ENCODE results near the gene PDLIM1.

The PDLIM1 gene

DNA sequence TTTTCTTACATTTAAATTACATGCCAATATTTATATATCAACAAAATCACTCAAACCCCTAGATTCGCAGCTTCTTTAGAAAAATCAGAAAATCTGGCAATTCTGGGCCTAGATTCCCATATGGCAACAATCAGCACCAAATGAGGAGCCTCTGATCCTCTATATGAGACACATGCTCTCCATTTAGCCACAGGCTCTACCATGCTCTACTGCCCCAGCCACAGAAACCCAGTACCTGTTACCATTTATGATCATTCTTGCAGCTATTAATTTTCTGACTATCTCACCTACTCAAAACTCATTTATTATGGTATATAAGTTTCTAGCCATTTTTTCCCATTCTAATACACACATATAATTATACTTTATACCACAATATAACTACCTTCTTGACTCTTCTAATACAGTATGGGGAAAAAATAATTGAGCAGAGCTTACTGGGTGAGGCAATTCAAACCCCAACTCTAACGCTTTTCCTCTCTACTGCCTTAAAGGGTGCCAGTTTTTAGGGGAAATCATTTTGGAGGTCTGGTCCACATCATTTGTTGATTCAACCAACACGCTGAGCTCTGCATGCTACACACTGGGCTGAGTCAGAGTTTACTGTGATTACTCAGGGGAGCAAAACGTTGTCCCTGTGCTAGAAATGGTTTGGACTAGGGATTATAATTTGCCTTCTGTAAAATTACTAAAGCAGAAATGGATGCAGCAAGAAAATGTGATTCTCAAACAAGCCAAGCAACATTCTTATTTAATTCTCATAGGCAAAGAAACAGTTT lies 11.6 kb downstream of the PDLIM1 start:
- no peak for DNase-seq (ENCODE audit: low read depth, low spot score)
- no peak overlapping the region for H3K9ac ChIP-seq (ENCODE audit: insufficient read length)
- H3K27ac ChIP-seq: no peak overlapping the region

DNA sequence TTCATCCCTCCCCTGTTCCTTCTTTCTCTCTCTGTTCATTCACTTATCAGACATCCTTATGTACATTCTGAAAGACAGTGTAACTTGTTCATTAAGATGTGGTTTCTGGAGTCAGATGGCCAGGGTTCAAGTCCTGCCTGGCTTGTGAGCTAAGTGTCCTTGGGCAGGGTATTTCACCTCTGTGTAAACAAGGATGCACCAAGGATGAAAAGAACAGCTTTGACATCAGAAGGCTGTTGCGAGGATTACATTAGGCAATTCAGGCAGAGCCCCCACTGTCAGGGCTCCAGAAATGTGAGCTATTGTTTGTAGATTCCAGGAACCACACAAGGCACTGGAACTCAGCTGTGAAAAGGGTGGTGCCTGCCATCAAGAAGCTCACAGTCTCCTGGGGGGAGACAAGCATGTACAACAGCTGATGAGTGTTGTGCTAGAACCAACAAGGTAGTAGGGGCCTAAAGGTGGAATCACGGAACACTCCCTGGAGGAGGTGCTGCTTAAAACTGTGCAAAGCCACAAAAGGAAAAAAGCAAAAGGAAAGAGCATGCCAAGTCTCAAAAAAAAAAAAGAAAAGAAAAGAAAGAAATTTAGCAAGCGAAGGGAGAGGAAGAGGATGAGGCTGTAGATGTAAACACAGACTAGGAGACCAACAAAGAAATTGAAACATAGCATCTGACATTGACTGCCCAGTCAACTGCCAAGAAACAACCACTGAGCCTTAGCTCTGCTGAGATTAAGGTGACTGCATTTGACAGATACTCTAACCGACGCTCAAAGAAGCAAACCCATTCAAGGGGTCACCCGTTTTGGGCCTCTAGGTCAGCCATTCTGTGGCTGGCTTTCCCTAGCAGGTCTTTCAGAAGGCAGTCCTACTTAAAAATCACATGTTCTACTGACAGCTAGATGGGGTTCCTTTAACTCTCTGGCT lies 12.5 kb downstream of the PDLIM1 start:
- Histone ChIP-seq H3K27ac (no peak overlapping the region), H3K4me3 (no peak overlapping the region), H3K9ac (ENCODE audit: insufficient read length) (no peak overlapping the region), H3K36me3 (ENCODE audit: insufficient read depth, low read length) (no peaks in the 10 kb centered on the region), H3K9me3 (ENCODE audit: low read depth, low read length) (no peaks in the 10 kb centered on the region)
- DNase-seq (ENCODE audit: low read depth, low spot score): no peak
- TF ChIP-seq POLR2AphosphoS5 (IDR thresholded peaks at IDR 0.05; ENCODE audit: borderline replicate concordance, low read depth, low read length) (no peak), EZH2 (IDR thresholded peaks at IDR 0.05) (no peak), FOXP2 (optimal IDR thresholded peaks at IDR 0.05; ENCODE audit: control extremely low read depth, extremely low read length, insufficient read depth) (no peak)

More for the DNA sequence above, 11.6 kb downstream of the PDLIM1 start:
- Histone ChIP-seq H3K36me3 (ENCODE audit: insufficient read depth, low read length) (no peaks in the 10 kb centered on the region), H3K9me3 (ENCODE audit: low read depth, low read length) (no peaks in the 10 kb centered on the region), H3K4me3 (no peak overlapping the region)
- no peak for TF ChIP-seq FOXP2 (optimal IDR thresholded peaks at IDR 0.05; ENCODE audit: control extremely low read depth, extremely low read length, insufficient read depth)
- TF ChIP-seq EZH2 (IDR thresholded peaks at IDR 0.05): no peak
- no peak for TF ChIP-seq POLR2AphosphoS5 (IDR thresholded peaks at IDR 0.05; ENCODE audit: borderline replicate concordance, low read depth, low read length)

DNA sequence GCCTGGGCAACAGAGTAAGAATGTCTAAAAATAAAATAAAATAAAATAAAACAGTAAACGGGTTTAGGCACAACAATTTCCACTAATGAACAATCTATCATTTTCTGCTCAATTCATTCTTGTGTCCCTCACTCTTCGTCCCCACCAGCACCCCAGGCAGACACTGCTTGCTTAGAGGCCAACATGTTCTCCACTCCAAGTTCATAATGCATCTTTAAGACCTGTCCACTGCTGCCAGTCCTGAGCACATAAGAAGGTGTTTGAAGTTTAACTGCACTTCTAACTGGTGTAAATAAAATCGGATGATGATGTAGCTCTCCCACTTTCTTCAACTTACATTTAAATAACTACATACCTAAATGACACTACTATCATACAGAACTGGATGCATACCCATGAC lies 13.2 kb downstream of the PDLIM1 start:
- H3K27ac ChIP-seq: no peak overlapping the region

DNA sequence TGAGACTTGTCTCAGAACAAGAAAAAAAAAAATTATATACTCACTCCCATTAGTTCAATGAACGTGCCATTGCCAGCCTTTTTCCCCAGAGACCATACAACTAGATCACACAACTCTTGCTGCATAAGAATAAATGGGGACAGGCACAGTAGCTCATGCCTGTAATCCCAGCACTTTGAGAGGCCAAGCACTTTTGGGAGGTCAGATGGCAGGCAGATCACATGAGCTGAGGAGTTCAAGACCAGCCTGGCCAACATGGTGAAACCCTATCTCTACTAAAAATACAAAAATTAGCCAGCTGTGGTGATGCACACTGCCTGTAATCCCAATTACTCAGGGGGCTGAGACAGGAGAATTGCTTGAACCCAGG lies 13.6 kb downstream of the PDLIM1 start:
- Histone ChIP-seq H3K9ac (ENCODE audit: insufficient read length) (no peak overlapping the region), H3K36me3 (ENCODE audit: insufficient read depth, low read length) (no peaks in the 10 kb centered on the region), H3K9me3 (ENCODE audit: low read depth, low read length) (no peaks in the 10 kb centered on the region), H3K27ac (no peak overlapping the region), H3K4me3 (no peak overlapping the region)
- DNase-seq (ENCODE audit: low read depth, low spot score): no peak
- TF ChIP-seq FOXP2 (optimal IDR thresholded peaks at IDR 0.05; ENCODE audit: control extremely low read depth, extremely low read length, insufficient read depth): no peak

More for the DNA sequence above, 13.2 kb downstream of the PDLIM1 start:
- H3K9ac ChIP-seq (ENCODE audit: insufficient read length): no peak overlapping the region
- H3K4me3 ChIP-seq: no peak overlapping the region
- no peaks in the 10 kb centered on the region for H3K9me3 ChIP-seq (ENCODE audit: low read depth, low read length)
- no peak for TF ChIP-seq POLR2AphosphoS5 (IDR thresholded peaks at IDR 0.05; ENCODE audit: borderline replicate concordance, low read depth, low read length)
- TF ChIP-seq FOXP2 (optimal IDR thresholded peaks at IDR 0.05; ENCODE audit: control extremely low read depth, extremely low read length, insufficient read depth): no peak
- no peak for TF ChIP-seq EZH2 (IDR thresholded peaks at IDR 0.05)
- no peaks in the 10 kb centered on the region for H3K36me3 ChIP-seq (ENCODE audit: insufficient read depth, low read length)
- no peak for DNase-seq (ENCODE audit: low read depth, low spot score)

DNA sequence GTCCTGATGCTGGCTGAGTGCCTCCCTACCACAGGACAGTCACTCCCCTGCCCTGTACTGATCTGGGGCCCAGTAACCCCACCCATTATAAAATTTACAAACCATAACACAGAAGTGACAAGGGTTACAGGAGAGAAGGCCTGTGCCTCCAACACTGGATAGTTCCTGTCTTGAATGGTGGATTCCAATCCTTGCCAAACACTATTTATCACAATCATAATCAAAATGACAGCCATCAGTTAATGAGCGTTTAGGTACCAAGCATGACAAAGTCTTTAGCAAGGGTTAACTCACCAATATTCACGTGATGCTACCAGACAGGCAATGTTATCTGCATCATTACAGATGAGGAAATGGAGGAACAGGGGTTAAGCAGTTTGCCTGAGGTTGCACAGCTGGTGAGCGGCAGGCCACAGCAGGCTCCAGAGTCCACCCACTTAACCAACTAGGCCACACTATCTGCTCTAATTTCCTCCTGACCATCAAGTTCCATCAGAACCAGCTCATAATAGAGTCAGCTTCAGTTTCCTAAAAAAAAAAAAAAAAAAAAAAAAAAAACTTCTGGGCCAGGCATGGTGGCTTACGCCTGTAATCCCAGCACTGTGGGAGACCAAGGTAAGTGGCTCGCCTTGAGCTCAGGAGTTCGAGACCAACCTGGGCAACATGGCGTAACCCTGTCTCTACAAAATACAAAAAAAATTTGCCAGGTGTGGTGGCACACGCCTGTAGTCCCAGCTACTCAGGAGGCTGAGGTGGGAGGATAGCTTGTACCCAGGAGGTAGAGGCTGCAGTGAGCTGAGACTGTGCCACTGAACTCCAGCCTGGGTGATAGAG lies 14.2 kb downstream of the PDLIM1 start:
- DNase-seq (ENCODE audit: low read depth, low spot score): no peak
- H3K27ac ChIP-seq: no peak overlapping the region

DNA sequence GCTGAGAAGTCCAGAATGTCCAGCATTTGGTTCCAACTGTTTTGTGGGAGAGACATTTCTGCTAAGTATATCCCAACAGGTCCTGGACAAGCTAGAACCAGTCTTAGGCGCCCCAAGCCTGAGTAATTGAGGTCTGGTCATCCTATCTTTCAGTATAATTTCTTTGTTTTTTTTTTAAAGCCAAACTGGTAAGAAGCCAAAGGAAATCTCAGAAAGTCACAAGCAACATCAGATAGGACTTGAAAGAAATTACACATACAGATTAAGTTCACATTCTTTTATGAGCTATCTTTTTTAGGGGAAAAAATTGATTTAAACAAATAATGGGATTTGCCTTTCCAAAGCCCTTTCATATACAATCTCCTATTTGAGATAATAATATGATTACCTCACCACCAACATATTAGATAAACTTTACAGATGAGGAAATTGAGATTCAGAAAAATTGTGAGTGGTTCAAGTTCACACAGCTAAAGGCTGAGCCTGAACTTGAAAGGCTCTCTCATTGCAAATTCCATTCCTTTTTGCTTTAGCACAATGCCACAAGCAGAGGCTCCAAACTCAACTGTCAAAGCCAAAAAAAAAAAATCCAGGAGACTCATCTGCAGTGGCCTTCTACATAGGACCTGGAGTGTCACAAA lies 15.0 kb downstream of the PDLIM1 start:
- H3K4me3 ChIP-seq: no peak overlapping the region
- H3K9me3 ChIP-seq (ENCODE audit: low read depth, low read length): no peaks in the 10 kb centered on the region
- H3K27ac ChIP-seq: no peak overlapping the region
- DNase-seq (ENCODE audit: low read depth, low spot score): no peak
- no peaks in the 10 kb centered on the region for H3K36me3 ChIP-seq (ENCODE audit: insufficient read depth, low read length)
- TF ChIP-seq POLR2AphosphoS5 (IDR thresholded peaks at IDR 0.05; ENCODE audit: borderline replicate concordance, low read depth, low read length) (no peak), FOXP2 (optimal IDR thresholded peaks at IDR 0.05; ENCODE audit: control extremely low read depth, extremely low read length, insufficient read depth) (no peak), EZH2 (IDR thresholded peaks at IDR 0.05) (no peak)
- no peak overlapping the region for H3K9ac ChIP-seq (ENCODE audit: insufficient read length)

More for the DNA sequence above, 14.2 kb downstream of the PDLIM1 start:
- no peak overlapping the region for H3K9ac ChIP-seq (ENCODE audit: insufficient read length)
- H3K4me3 ChIP-seq: no peak overlapping the region
- H3K36me3 ChIP-seq (ENCODE audit: insufficient read depth, low read length): no peaks in the 10 kb centered on the region
- TF ChIP-seq POLR2AphosphoS5 (IDR thresholded peaks at IDR 0.05; ENCODE audit: borderline replicate concordance, low read depth, low read length): no peak
- no peak for TF ChIP-seq EZH2 (IDR thresholded peaks at IDR 0.05)
- no peak for TF ChIP-seq FOXP2 (optimal IDR thresholded peaks at IDR 0.05; ENCODE audit: control extremely low read depth, extremely low read length, insufficient read depth)
- H3K9me3 ChIP-seq (ENCODE audit: low read depth, low read length): no peaks in the 10 kb centered on the region

DNA sequence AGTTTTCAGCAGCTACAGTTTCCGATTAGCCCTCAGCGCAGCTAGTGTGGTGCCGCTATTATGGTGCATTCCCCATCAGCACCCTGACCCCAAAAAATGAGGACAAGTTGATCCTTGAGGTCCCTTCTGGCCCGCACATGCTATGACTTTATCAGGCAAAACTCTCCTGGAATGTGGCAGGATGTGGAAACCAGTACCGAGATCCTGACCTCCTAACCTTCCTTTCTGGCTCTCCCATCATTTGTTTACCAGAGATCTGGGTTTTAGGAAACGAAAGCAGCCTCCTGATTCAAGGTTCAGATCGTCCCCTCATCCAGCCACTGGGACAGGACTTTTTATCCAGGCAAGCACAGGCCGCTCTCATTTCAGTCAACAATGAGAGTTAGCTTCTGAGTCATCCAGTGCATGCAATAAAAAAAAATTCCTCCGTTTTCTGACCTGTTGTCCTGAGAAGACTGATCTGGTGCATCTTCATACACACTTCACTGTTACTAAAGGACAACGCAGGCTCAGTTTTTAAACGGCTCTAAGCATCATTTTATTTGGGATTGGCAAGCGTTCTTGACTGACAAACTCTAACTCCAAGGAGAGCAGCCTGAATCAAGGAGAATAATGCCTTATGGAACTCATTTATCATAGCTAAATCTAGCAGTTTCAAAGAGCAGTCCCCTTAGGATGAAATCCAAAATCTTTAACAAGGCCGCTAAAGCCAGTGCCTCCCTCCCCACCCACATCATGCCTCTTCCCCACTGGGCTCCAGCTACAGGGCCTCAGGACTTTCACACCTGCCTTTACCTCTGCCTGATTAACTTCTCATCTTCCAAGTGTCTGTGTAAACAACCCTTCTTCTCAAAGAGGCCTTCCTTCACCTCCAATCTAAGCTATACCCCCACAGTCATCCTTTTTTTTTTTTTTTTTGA lies 17.1 kb downstream of the PDLIM1 start:
- TF ChIP-seq FOXP2 (optimal IDR thresholded peaks at IDR 0.05; ENCODE audit: control extremely low read depth, extremely low read length, insufficient read depth) (no peak), POLR2AphosphoS5 (IDR thresholded peaks at IDR 0.05; ENCODE audit: borderline replicate concordance, low read depth, low read length) (no peak), EZH2 (IDR thresholded peaks at IDR 0.05) (no peak)
- DNase-seq (ENCODE audit: low read depth, low spot score): no peak
- no peak overlapping the region for H3K27ac ChIP-seq

More for the DNA sequence above, 17.1 kb downstream of the PDLIM1 start:
- H3K9me3 ChIP-seq (ENCODE audit: low read depth, low read length): no peaks in the 10 kb centered on the region
- no peaks in the 10 kb centered on the region for H3K36me3 ChIP-seq (ENCODE audit: insufficient read depth, low read length)
- H3K4me3 ChIP-seq: no peak overlapping the region
- no peak overlapping the region for H3K9ac ChIP-seq (ENCODE audit: insufficient read length)
